Measurements from ENCODE around the gene SLC28A3. TPM values are rescaled to one million over a fixed set of nuclear protein-coding genes. Genes with fewer than 3 reads are reported as not detected.

SLC28A3 gene
- total RNA-seq, 3 donors from 2014 or later, result 0.35 to 7.2 (median 0.41) TPM

- intact Hi-C loops (cut with DNase I, micrococcal nuclease), result no loop called here
- H3K9me3 ChIP-seq, result no peaks in the 10 kb centered on the region
- no peaks in the 10 kb centered on the region for H3K4me1 ChIP-seq (ENCODE audit: low read depth)
- no peaks in the 10 kb centered on the region for H3K36me3 ChIP-seq (ENCODE audit: low read depth)
- TF ChIP-seq, protein P1, sequence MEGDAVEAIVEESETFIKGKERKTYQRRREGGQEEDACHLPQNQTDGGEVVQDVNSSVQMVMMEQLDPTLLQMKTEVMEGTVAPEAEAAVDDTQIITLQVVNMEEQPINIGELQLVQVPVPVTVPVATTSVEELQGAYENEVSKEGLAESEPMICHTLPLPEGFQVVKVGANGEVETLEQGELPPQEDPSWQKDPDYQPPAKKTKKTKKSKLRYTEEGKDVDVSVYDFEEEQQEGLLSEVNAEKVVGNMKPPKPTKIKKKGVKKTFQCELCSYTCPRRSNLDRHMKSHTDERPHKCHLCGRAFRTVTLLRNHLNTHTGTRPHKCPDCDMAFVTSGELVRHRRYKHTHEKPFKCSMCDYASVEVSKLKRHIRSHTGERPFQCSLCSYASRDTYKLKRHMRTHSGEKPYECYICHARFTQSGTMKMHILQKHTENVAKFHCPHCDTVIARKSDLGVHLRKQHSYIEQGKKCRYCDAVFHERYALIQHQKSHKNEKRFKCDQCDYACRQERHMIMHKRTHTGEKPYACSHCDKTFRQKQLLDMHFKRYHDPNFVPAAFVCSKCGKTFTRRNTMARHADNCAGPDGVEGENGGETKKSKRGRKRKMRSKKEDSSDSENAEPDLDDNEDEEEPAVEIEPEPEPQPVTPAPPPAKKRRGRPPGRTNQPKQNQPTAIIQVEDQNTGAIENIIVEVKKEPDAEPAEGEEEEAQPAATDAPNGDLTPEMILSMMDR (IDR thresholded peaks at IDR 0.05), result no peak
- ATAC-seq, result no peak
- no peak for DNase-seq
- H3K4me3 ChIP-seq, result no peak overlapping the region
These were observed 42.6 kb upstream of the SLC28A3 start for GRCh38 chr9:84383178-84383577.

GRCh38 chr9:84382720-84383119 lies 42.2 kb upstream of the SLC28A3 start:
- ATAC-seq (no peak), DNase-seq (no peak)
- TF ChIP-seq, protein P1 (IDR thresholded peaks at IDR 0.05), result no peak
- Histone ChIP-seq H3K4me3 (no peak overlapping the region), H3K4me1 (ENCODE audit: low read depth) (no peaks in the 10 kb centered on the region), H3K9me3 (no peaks in the 10 kb centered on the region), H3K36me3 (ENCODE audit: low read depth) (no peaks in the 10 kb centered on the region)
- intact Hi-C loops (cut with DNase I, micrococcal nuclease), result no loop called here

DNA sequence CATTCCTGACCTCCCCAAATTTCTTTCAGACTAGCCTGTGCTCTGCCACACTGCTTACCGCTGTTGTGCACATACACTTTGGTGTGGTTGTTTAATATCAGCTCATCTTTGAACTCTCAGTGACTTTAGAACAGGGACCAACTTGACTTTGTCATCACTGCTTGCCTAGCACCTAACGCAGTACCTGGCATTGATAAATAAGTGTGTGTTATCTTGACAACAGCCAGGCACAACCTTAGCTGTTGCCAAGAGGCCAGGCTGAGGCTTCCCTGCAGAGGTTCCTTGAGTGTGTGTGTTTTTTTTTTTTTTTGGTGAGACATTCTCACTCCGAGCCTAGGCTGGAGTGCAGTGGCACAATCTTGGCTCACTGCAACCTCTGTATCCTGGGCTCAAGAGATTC lies 41.0 kb upstream of the SLC28A3 start:
- DNase-seq (no peak), ATAC-seq (no peak)
- intact Hi-C loops (cut with DNase I, micrococcal nuclease), result no loop called here
- no peaks in the 10 kb centered on the region for H3K9me3 ChIP-seq
- H3K4me1 ChIP-seq (ENCODE audit: low read depth), result no peaks in the 10 kb centered on the region
- TF ChIP-seq, protein P1 (IDR thresholded peaks at IDR 0.05), result no peak
- H3K36me3 ChIP-seq (ENCODE audit: low read depth), result no peaks in the 10 kb centered on the region
- H3K4me3 ChIP-seq, result no peak overlapping the region

- intact Hi-C loops (cut with DNase I, micrococcal nuclease), result no loop called here
- H3K4me1 ChIP-seq (ENCODE audit: low read depth), result no peaks in the 10 kb centered on the region
These were observed 39.2 kb upstream of the SLC28A3 start for GRCh38 chr9:84379740-84380139.

GRCh38 chr9:84375954-84376353 lies 35.4 kb upstream of the SLC28A3 start:
- H3K36me3 ChIP-seq (ENCODE audit: low read depth), result no peaks in the 10 kb centered on the region
- ATAC-seq (no peak), DNase-seq (no peak)
- H3K4me1 ChIP-seq (ENCODE audit: low read depth), result no peaks in the 10 kb centered on the region
- intact Hi-C loops (cut with DNase I, micrococcal nuclease), result no loop called here
- no peaks in the 10 kb centered on the region for H3K9me3 ChIP-seq
- TF ChIP-seq, protein P1 (IDR thresholded peaks at IDR 0.05), result no peak
- H3K4me3 ChIP-seq, result no peak overlapping the region

More at GRCh38 chr9:84379740-84380139, 39.2 kb upstream of the SLC28A3 start:
- TF ChIP-seq, protein P1 (IDR thresholded peaks at IDR 0.05), result no peak
- Histone ChIP-seq H3K4me3 (no peak overlapping the region), H3K36me3 (ENCODE audit: low read depth) (no peaks in the 10 kb centered on the region), H3K9me3 (no peaks in the 10 kb centered on the region)
- ATAC-seq (no peak), DNase-seq (no peak)

- H3K36me3 ChIP-seq (ENCODE audit: low read depth), result no peaks in the 10 kb centered on the region
- intact Hi-C loops (cut with DNase I, micrococcal nuclease), result no loop called here
- no peaks in the 10 kb centered on the region for H3K9me3 ChIP-seq
- no peaks in the 10 kb centered on the region for H3K4me1 ChIP-seq (ENCODE audit: low read depth)
- no peak for DNase-seq
- no peak for ATAC-seq
- no peak overlapping the region for H3K4me3 ChIP-seq
- TF ChIP-seq, protein P1 (IDR thresholded peaks at IDR 0.05), result no peak
These were observed 34.0 kb upstream of the SLC28A3 start for GRCh38 chr9:84374516-84374915.
